ENCODE measurements around the gene FBXW4. TPM values are rescaled to one million over a fixed set of nuclear protein-coding genes. Genes with fewer than 3 reads are reported as not detected.

Gene FBXW4
- total RNA-seq, 4 donors from 2014 or later: 48.4 to 91.6 (median 55.6) TPM

DNA sequence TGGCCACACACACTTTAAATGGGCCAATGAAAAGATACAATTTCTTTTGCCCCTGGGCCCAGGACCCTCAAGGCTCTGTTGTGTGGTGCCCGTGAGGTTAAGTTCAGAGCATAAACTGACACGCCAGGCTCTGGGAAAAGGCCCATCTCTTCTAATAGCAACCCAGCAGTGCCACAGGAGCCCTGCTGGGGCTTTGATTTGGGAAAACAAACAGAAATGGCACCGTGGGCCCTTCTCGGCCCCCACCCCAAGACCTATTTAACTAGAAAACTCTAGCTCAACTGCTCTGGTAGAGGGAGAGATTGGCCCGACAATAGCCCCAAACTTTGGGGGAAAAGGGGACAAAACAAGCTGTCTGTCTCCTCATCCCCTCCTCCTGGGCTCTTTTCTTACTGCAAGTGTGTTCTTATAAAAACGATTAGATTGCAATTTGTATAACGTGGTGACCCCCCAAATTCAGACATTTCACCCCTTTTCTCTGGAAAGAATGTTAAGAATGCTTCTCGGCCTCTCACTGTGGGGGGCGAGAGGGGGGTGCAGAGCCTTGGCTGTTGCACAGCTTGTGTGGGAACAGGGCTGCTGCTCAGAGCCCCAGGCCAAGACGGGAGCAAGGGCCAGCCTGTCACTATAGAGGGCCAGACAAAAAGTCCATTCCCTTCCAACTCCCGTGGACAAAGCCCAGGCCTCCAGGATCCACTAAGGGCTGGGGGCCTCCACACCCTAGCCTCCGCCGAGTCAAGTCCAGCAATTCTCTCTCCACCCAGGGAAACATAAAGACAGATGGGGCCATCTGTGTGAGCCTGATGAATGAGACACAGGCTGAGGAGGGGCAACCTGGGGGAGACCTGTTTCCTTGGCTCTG lies 80.1 kb downstream of the FBXW4 start:
- WGBS, 2 donors (ENCODE audit: low coverage in 1 of 2): 89% methylated on average over 13 of the region's 13 CpGs; no CpG with 5 or more reads in 1 of the 2 donors
- Histone ChIP-seq H3K4me1 (no peaks in the 10 kb centered on the region), H3K27ac (no peak overlapping the region), H3K9me3 (no peaks in the 10 kb centered on the region), H3K4me3 (no peak overlapping the region), H3K27me3 (no peaks in the 10 kb centered on the region), H3K36me3 (peaks cover 0 to 15% (median 8%) of the 10 kb centered on the region in 4 donors)
- in situ Hi-C loops (cut with MboI; ENCODE audit: low pct_ligation_motif_present in 1 of 4, low pct_unique_long_range_greater_than_20kb in 1 of 4, low sequenced_read_pairs in 3 of 4) (no loop called here), intact Hi-C loops (cut with DNase I; ENCODE audit: low total_unique reads) (no loop called here)
- DNase-seq: no peak
- TF ChIP-seq EP300 (IDR thresholded peaks at IDR 0.05; ENCODE audit: low read depth) (no peak), POLR2A (IDR thresholded peaks at IDR 0.05) (no peak), POLR2AphosphoS5 (IDR thresholded peaks at IDR 0.05) (no peak)
- TF ChIP-seq, protein P1, sequence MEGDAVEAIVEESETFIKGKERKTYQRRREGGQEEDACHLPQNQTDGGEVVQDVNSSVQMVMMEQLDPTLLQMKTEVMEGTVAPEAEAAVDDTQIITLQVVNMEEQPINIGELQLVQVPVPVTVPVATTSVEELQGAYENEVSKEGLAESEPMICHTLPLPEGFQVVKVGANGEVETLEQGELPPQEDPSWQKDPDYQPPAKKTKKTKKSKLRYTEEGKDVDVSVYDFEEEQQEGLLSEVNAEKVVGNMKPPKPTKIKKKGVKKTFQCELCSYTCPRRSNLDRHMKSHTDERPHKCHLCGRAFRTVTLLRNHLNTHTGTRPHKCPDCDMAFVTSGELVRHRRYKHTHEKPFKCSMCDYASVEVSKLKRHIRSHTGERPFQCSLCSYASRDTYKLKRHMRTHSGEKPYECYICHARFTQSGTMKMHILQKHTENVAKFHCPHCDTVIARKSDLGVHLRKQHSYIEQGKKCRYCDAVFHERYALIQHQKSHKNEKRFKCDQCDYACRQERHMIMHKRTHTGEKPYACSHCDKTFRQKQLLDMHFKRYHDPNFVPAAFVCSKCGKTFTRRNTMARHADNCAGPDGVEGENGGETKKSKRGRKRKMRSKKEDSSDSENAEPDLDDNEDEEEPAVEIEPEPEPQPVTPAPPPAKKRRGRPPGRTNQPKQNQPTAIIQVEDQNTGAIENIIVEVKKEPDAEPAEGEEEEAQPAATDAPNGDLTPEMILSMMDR (IDR thresholded peaks at IDR 0.05): no peak

DNA sequence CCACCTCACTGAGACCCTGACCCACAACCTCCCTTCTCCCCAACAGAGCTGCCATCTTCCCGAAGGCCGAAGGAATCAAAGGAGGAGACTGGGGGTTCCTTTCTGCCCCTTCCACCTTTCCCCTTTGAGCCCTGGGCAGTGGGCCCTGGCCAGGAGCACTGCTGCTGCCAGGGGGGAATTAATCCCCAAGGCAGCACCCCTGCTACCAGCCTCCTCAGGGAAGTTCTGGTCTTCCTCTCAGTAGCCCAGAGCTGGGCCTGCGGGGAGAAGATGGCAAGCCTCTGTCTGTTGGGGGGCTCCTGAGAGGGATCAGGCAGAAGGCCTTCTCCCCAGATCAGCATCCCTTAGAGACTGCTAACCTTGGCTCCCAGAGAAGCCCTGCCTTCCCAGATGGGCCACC lies 81.3 kb downstream of the FBXW4 start:
- TF ChIP-seq POLR2A (IDR thresholded peaks at IDR 0.05) (no peak), POLR2AphosphoS5 (IDR thresholded peaks at IDR 0.05) (no peak), EP300 (IDR thresholded peaks at IDR 0.05; ENCODE audit: low read depth) (no peak)
- TF ChIP-seq, protein P1 (IDR thresholded peaks at IDR 0.05): no peak
- Histone ChIP-seq H3K27ac (no peak overlapping the region), H3K36me3 (peaks cover 0 to 22% (median 8%) of the 10 kb centered on the region in 4 donors), H3K4me3 (no peak overlapping the region), H3K9me3 (no peaks in the 10 kb centered on the region), H3K27me3 (no peaks in the 10 kb centered on the region), H3K4me1 (no peaks in the 10 kb centered on the region)
- in situ Hi-C loops (cut with MboI; ENCODE audit: low pct_ligation_motif_present in 1 of 4, low pct_unique_long_range_greater_than_20kb in 1 of 4, low sequenced_read_pairs in 3 of 4): no loop called here
- WGBS, 2 donors (ENCODE audit: low coverage in 1 of 2): 98% methylated on average over 3 of the region's 3 CpGs; no CpG with 5 or more reads in 1 of the 2 donors
- intact Hi-C loops (cut with DNase I; ENCODE audit: low total_unique reads): no loop called here
- DNase-seq: no peak

DNA sequence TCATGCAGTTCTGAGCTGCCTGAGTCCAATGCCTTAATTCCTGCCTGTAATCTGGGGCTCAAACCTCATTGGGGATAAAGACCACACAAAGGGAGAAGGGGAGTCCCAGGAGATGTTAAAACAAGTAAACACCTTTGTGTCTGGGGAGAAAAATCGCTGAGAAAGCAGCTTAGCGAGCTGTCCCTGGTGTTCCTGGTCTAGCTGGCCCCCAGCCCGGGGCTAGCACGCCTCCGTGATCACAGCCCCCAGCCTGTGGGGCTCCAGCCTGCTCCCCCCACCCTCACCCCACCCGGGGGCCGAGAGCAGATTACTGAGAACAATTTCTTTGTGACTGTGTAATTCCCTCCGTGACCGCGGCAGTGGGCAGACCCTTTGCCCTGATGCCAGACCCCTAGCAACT lies 82.1 kb downstream of the FBXW4 start:
- Histone ChIP-seq H3K4me1 (no peaks in the 10 kb centered on the region), H3K27ac (no peak overlapping the region), H3K27me3 (no peaks in the 10 kb centered on the region), H3K4me3 (no peak overlapping the region), H3K9me3 (no peaks in the 10 kb centered on the region), H3K36me3 (peaks cover 0 to 18% (median 8%) of the 10 kb centered on the region in 4 donors)
- 76 to 100% methylated on average over 2 to 10 of the region's 10 CpGs for WGBS, 2 donors (ENCODE audit: low coverage in 1 of 2)
- no peak for DNase-seq
- intact Hi-C loops (cut with DNase I; ENCODE audit: low total_unique reads) (no loop called here), in situ Hi-C loops (cut with MboI; ENCODE audit: low pct_ligation_motif_present in 1 of 4, low pct_unique_long_range_greater_than_20kb in 1 of 4, low sequenced_read_pairs in 3 of 4) (no loop called here)
- TF ChIP-seq POLR2A (IDR thresholded peaks at IDR 0.05) (no peak), POLR2AphosphoS5 (IDR thresholded peaks at IDR 0.05) (no peak), EP300 (IDR thresholded peaks at IDR 0.05; ENCODE audit: low read depth) (no peak)
- TF ChIP-seq, protein P1 (IDR thresholded peaks at IDR 0.05): no peak

DNA sequence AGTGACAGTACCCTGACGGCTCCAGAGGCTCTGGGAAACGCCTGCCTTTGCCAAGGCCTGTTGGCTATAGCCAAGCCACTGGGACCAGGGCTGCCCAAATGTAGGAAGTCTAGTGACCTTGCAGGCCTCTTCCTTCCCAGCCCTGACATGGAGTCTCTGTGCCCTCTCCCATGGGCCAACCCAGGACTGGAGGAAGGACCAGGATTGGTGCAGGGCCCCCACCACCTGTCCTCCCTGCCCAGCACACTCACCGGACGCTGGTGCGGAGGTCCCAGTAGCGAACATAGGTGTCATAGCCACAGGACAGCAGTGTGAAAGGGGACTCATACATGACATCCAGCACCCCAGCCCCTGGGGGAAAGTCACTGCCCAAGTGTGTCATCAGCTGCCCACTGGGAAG lies 82.9 kb downstream of the FBXW4 start:
- no peak for DNase-seq
- Histone ChIP-seq H3K27me3 (no peaks in the 10 kb centered on the region), H3K4me1 (no peaks in the 10 kb centered on the region), H3K27ac (no peak overlapping the region), H3K9me3 (no peaks in the 10 kb centered on the region), H3K4me3 (no peak overlapping the region), H3K36me3 (peaks cover 0 to 15% (median 7%) of the 10 kb centered on the region in 4 donors)
- 90% methylated on average over 6 of the region's 6 CpGs; no CpG with 5 or more reads in 1 of the 2 donors for WGBS, 2 donors (ENCODE audit: low coverage in 1 of 2)
- in situ Hi-C loops (cut with MboI; ENCODE audit: low pct_ligation_motif_present in 1 of 4, low pct_unique_long_range_greater_than_20kb in 1 of 4, low sequenced_read_pairs in 3 of 4) (no loop called here), intact Hi-C loops (cut with DNase I; ENCODE audit: low total_unique reads) (no loop called here)
- no peak for TF ChIP-seq POLR2AphosphoS5 (IDR thresholded peaks at IDR 0.05)
- no peak for TF ChIP-seq EP300 (IDR thresholded peaks at IDR 0.05; ENCODE audit: low read depth)
- TF ChIP-seq, protein P1 (IDR thresholded peaks at IDR 0.05): no peak
- no peak for TF ChIP-seq POLR2A (IDR thresholded peaks at IDR 0.05)

All from transverse colon (tissue), 4 donors.